ENCODE measurements around the gene AHDC1.

AHDC1 gene

DNA sequence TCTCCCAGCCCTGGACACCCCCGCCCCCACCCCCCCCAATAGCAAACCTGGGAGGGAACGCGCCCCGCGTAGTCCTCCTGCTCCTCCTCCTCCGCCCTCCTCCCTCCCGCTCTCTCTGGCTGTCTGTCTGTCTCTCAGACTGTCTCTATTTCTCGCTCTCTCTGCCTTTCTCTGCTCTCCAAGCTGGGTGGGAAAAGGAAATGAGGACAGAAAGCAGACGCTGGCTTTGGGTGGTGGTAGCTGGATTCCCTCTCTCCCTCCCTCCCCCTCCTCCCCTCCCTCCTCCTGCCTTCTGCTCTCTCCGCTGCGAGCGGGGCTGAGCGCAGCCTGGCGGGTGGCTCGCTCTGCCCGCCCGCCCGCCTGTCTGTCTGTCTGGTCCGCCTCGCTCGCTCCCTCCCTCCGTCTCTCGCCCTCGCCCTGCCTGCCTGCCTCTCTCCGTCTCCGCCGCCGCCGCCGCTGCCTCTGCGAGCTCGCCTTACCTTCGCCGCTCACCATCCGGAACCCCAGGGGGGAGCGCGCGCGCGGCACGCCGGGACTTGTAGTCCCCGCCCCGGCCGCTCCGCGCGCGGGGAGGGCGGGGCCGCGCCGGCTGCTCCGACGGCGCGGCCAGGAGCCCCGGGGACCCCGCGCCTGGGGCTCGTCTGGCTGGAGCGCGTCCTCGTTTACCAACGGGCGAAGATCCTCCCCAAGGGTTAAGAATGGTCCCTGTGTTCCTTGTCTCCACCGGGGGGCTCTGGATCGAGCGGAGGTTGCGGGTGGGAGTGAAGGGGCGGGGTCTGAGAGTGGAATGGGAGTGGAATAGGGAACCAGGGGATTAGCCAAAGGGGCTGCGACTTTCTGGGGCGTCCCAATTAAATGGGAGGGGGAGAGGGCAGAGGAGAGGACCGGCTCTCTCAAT lies at the start of gene AHDC1:
AHDC1 (minus strand) TSS at position 464 of the 898 bp plus-strand sequence. CDS start 52,029 bp downstream, outside the sequence.
- no peaks in the 10 kb centered on the region for H3K27me3 ChIP-seq (ENCODE audit: control insufficient read depth, insufficient read depth, low read length)
- H3K36me3 ChIP-seq (ENCODE audit: control insufficient read depth, insufficient read depth, low read length), result no peaks in the 10 kb centered on the region
- no peak within 1 kb of the TSS for H3K9ac ChIP-seq (ENCODE audit: low read depth, low read length)
- H3K4me3 ChIP-seq (ENCODE audit: low read depth, low read length), result peak within 1 kb of the TSS; percentile 90
- peaks cover 44% of the 10 kb centered on the region for H3K4me1 ChIP-seq (ENCODE audit: control insufficient read depth, insufficient read depth, low read length)
- H3K9me3 ChIP-seq (ENCODE audit: control insufficient read depth, insufficient read depth, low read length), result no peaks in the 10 kb centered on the region

DNA sequence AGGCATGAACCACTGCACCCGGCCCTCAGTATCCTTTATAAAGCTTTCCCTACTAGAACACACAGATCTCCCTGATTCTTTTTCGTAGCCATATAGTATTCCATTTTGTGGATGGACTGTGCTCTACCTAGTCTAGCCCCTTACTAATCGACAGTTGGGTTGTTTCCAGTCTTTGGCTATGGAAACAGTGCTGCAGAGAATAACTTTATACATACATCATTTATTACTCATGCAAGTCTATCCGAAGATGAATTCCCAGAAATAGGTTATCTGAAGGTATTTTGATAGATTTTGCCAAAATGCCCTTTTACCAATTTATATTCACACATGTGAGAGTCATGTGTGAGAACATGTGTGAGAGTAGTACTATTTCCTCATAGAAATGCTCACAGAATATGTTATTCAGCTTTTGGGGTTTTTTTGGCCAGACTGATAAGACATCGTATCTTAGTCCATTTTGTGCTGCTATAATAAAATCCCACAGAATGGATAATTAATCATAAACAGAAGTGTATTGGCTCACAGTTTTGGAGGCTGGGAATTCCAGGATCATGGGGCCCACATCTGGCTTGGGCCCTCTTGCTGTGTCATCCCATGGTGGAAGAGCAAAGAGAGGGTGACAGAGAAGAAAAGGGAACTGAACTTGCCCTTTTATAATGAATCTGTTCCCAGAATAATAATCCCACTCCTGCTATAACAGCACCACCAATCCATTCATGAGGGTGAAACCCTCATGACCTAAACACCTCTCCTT lies 48.3 kb upstream of the AHDC1 start:
- H3K9me3 ChIP-seq (ENCODE audit: control insufficient read depth, insufficient read depth, low read length), result no peaks in the 10 kb centered on the region
- H3K4me3 ChIP-seq (ENCODE audit: low read depth, low read length), result no peak overlapping the region
- H3K27me3 ChIP-seq (ENCODE audit: control insufficient read depth, insufficient read depth, low read length), result no peaks in the 10 kb centered on the region
- H3K4me1 ChIP-seq (ENCODE audit: control insufficient read depth, insufficient read depth, low read length), result peaks cover 20% of the 10 kb centered on the region
- H3K9ac ChIP-seq (ENCODE audit: low read depth, low read length), result no peak overlapping the region
- H3K36me3 ChIP-seq (ENCODE audit: control insufficient read depth, insufficient read depth, low read length), result no peaks in the 10 kb centered on the region

DNA sequence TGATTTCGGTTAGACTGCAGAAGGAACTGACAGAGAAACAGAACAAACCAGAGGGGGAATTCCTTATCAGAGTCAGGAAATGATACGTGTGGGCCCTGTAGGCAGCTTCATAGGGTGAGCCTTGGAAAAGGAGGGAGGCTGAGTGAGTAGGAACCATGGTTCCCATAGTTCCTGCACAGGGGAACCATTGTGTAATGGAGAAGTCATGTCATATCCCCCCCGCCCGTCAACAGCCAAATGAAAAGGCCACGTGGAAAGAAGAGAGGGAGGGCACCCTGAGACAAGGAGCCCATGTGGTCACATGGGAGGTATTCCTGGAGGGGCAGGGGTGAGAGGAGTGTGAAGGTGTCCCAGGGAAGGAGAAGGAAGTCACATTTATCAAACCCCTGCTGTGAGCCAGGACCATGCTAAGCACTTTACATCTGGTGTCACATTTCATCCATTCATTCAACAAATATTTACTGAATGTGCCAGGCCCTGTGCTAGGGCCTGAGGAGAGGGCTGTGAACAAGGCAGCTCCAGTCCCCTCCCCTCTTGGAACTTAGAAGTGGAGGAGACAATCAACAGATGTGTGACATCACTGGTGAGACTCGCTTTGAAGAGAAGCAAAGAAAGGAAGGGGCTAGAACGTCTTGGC lies 46.7 kb upstream of the AHDC1 start:
- H3K27me3 ChIP-seq (ENCODE audit: control insufficient read depth, insufficient read depth, low read length), result no peaks in the 10 kb centered on the region
- H3K36me3 ChIP-seq (ENCODE audit: control insufficient read depth, insufficient read depth, low read length), result no peaks in the 10 kb centered on the region
- no peaks in the 10 kb centered on the region for H3K9me3 ChIP-seq (ENCODE audit: control insufficient read depth, insufficient read depth, low read length)
- H3K9ac ChIP-seq (ENCODE audit: low read depth, low read length), result no peak overlapping the region
- H3K4me1 ChIP-seq (ENCODE audit: control insufficient read depth, insufficient read depth, low read length), result peaks cover 16% of the 10 kb centered on the region
- no peak overlapping the region for H3K4me3 ChIP-seq (ENCODE audit: low read depth, low read length)

- H3K9ac ChIP-seq (ENCODE audit: low read depth, low read length), result no peak overlapping the region
- H3K4me1 ChIP-seq (ENCODE audit: control insufficient read depth, insufficient read depth, low read length), result peaks cover 12% of the 10 kb centered on the region
These were observed 46.2 kb upstream of the AHDC1 start for GRCh38 chr1:27650171-27650538.

GRCh38 chr1:27649306-27649635 lies 45.3 kb upstream of the AHDC1 start:
- Histone ChIP-seq H3K9ac (ENCODE audit: low read depth, low read length) (no peak overlapping the region), H3K27me3 (ENCODE audit: control insufficient read depth, insufficient read depth, low read length) (no peaks in the 10 kb centered on the region), H3K9me3 (ENCODE audit: control insufficient read depth, insufficient read depth, low read length) (no peaks in the 10 kb centered on the region), H3K36me3 (ENCODE audit: control insufficient read depth, insufficient read depth, low read length) (no peaks in the 10 kb centered on the region), H3K4me3 (ENCODE audit: low read depth, low read length) (no peak overlapping the region), H3K4me1 (ENCODE audit: control insufficient read depth, insufficient read depth, low read length) (peaks cover 9% of the 10 kb centered on the region)

More at GRCh38 chr1:27650171-27650538, 46.2 kb upstream of the AHDC1 start:
- H3K4me3 ChIP-seq (ENCODE audit: low read depth, low read length), result no peak overlapping the region
- H3K36me3 ChIP-seq (ENCODE audit: control insufficient read depth, insufficient read depth, low read length), result no peaks in the 10 kb centered on the region
- H3K27me3 ChIP-seq (ENCODE audit: control insufficient read depth, insufficient read depth, low read length), result no peaks in the 10 kb centered on the region
- no peaks in the 10 kb centered on the region for H3K9me3 ChIP-seq (ENCODE audit: control insufficient read depth, insufficient read depth, low read length)

GRCh38 chr1:27648602-27649305 lies 44.8 kb upstream of the AHDC1 start:
- H3K36me3 ChIP-seq (ENCODE audit: control insufficient read depth, insufficient read depth, low read length), result no peaks in the 10 kb centered on the region
- H3K27me3 ChIP-seq (ENCODE audit: control insufficient read depth, insufficient read depth, low read length), result no peaks in the 10 kb centered on the region
- peaks cover 9% of the 10 kb centered on the region for H3K4me1 ChIP-seq (ENCODE audit: control insufficient read depth, insufficient read depth, low read length)
- no peak overlapping the region for H3K4me3 ChIP-seq (ENCODE audit: low read depth, low read length)
- H3K9ac ChIP-seq (ENCODE audit: low read depth, low read length), result no peak overlapping the region
- H3K9me3 ChIP-seq (ENCODE audit: control insufficient read depth, insufficient read depth, low read length), result no peaks in the 10 kb centered on the region

- Histone ChIP-seq H3K9ac (ENCODE audit: low read depth, low read length) (no peak overlapping the region), H3K4me1 (ENCODE audit: control insufficient read depth, insufficient read depth, low read length) (peaks cover 14% of the 10 kb centered on the region), H3K4me3 (ENCODE audit: low read depth, low read length) (no peak overlapping the region), H3K36me3 (ENCODE audit: control insufficient read depth, insufficient read depth, low read length) (no peaks in the 10 kb centered on the region), H3K9me3 (ENCODE audit: control insufficient read depth, insufficient read depth, low read length) (no peaks in the 10 kb centered on the region), H3K27me3 (ENCODE audit: control insufficient read depth, insufficient read depth, low read length) (no peaks in the 10 kb centered on the region)
These were observed 43.4 kb upstream of the AHDC1 start for GRCh38 chr1:27647328-27647727.

GRCh38 chr1:27646676-27647075 lies 42.7 kb upstream of the AHDC1 start:
- no peaks in the 10 kb centered on the region for H3K36me3 ChIP-seq (ENCODE audit: control insufficient read depth, insufficient read depth, low read length)
- H3K27me3 ChIP-seq (ENCODE audit: control insufficient read depth, insufficient read depth, low read length), result no peaks in the 10 kb centered on the region
- no peak overlapping the region for H3K4me3 ChIP-seq (ENCODE audit: low read depth, low read length)
- peaks cover 14% of the 10 kb centered on the region for H3K4me1 ChIP-seq (ENCODE audit: control insufficient read depth, insufficient read depth, low read length)
- no peaks in the 10 kb centered on the region for H3K9me3 ChIP-seq (ENCODE audit: control insufficient read depth, insufficient read depth, low read length)
- peak overlapping the region; percentile 24 for H3K9ac ChIP-seq (ENCODE audit: low read depth, low read length)

DNA sequence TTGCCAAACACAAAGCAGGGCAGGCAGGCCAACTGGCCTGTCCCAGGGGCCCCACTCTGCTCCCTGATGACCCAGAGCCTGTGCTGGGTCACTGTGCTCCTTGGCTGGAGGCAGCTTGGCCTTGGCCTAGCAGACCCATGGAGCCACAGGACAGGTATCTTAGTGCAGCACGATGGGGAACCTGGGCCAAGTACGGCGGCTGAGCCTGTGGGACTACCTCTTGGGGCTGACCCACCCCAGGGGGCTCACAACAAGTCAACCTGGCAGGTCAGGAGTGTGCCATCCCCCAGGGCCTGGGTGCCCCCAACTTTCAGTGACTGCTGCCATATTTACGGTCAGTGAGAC lies 41.1 kb upstream of the AHDC1 start:
- Histone ChIP-seq H3K27me3 (ENCODE audit: control insufficient read depth, insufficient read depth, low read length) (no peaks in the 10 kb centered on the region), H3K4me3 (ENCODE audit: low read depth, low read length) (no peak overlapping the region), H3K36me3 (ENCODE audit: control insufficient read depth, insufficient read depth, low read length) (no peaks in the 10 kb centered on the region), H3K9me3 (ENCODE audit: control insufficient read depth, insufficient read depth, low read length) (no peaks in the 10 kb centered on the region), H3K9ac (ENCODE audit: low read depth, low read length) (no peak overlapping the region), H3K4me1 (ENCODE audit: control insufficient read depth, insufficient read depth, low read length) (peaks cover 5% of the 10 kb centered on the region)

DNA sequence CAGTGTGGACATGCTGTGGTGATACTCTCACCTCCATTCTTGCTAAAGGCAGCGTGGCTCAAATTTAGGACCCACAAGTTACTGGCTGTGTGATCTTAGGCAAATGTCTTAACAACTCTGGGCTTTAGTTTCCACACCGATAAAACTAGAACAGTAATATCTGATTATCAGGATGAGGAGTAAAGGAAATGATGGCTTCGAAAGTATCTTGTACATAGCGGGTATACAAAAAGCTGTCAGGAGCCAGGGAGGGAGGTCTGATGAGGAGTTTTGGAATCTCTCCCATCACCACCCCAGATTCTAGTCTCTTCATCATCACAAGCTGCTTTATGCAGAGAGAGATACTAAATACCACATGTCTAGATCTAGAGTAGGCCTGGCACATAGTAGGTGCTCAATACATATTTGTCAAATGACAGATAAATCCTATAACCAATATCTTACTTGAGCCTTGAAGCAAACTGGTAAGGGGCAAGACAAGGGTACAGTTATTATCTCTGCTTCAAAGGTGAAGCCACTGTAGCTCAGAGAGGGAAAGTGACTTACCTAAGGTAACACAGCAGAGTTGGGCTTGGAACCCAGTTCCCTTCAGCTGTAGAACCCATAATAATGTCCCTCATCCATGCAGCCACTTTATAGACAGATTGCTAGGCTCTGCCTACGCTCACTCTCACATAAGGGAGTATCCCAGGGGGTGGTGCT lies 40.6 kb upstream of the AHDC1 start:
- Histone ChIP-seq H3K27me3 (ENCODE audit: control insufficient read depth, insufficient read depth, low read length) (no peaks in the 10 kb centered on the region), H3K4me1 (ENCODE audit: control insufficient read depth, insufficient read depth, low read length) (peaks cover 5% of the 10 kb centered on the region), H3K9me3 (ENCODE audit: control insufficient read depth, insufficient read depth, low read length) (no peaks in the 10 kb centered on the region), H3K36me3 (ENCODE audit: control insufficient read depth, insufficient read depth, low read length) (no peaks in the 10 kb centered on the region), H3K9ac (ENCODE audit: low read depth, low read length) (no peak overlapping the region), H3K4me3 (ENCODE audit: low read depth, low read length) (no peak overlapping the region)
